HL-60 (cell line): ENCODE data around the gene IRX4.

Experiments
- CTCF ChIP-seq: IDR thresholded peaks from one replicate; pipeline ENCODE4 v1.5.1; 2011; ENCODE audit warnings: low read length, control low read depth, inconsistent platforms; ENCODE audit not compliant: insufficient read depth
- GABPA ChIP-seq: IDR thresholded peaks from 2 replicates; pipeline ENCODE4 v1.6.1; 2012; ENCODE audit warnings: low read depth
- POLR2AphosphoS5 ChIP-seq: IDR thresholded peaks from 2 replicates; pipeline ENCODE4 v1.6.1; 2012; ENCODE audit warnings: low read depth

GRCh38 chr5:1910081-1910760 lies 27.5 kb upstream of the IRX4 start:
- no peak for TF ChIP-seq CTCF
- no peak for TF ChIP-seq POLR2AphosphoS5
- no peak for TF ChIP-seq GABPA
